ENCODE results near the gene WWOX.

DNA sequence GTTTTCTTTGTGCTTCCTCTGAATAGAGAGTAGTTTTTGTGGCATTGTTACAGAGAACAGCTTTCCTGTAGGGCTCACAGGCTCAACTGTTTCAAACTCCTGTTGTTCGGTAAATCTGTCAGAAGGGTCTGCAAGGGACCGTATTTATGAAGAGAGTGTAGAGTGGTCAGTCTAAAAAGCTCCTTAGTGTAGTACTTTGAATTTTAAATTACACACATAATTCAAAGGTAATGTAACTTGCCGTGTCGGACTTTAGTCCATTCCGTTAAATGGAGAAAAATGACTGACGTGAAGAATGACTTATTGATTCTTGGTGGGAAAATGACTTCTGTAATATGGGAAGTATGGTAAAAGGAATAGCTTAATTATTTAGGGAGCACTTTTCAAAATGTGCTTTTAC, 190.9 kb downstream of the WWOX start:
- TF ChIP-seq, protein P1, sequence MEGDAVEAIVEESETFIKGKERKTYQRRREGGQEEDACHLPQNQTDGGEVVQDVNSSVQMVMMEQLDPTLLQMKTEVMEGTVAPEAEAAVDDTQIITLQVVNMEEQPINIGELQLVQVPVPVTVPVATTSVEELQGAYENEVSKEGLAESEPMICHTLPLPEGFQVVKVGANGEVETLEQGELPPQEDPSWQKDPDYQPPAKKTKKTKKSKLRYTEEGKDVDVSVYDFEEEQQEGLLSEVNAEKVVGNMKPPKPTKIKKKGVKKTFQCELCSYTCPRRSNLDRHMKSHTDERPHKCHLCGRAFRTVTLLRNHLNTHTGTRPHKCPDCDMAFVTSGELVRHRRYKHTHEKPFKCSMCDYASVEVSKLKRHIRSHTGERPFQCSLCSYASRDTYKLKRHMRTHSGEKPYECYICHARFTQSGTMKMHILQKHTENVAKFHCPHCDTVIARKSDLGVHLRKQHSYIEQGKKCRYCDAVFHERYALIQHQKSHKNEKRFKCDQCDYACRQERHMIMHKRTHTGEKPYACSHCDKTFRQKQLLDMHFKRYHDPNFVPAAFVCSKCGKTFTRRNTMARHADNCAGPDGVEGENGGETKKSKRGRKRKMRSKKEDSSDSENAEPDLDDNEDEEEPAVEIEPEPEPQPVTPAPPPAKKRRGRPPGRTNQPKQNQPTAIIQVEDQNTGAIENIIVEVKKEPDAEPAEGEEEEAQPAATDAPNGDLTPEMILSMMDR (IDR thresholded peaks at IDR 0.05) = no peak
- TF ChIP-seq EZH2 (IDR thresholded peaks at IDR 0.05; ENCODE audit: borderline replicate concordance, insufficient read depth, low read depth, low read length, poor library complexity, severe bottlenecking) = no peak
